ENCODE data around the gene PPARA. TPM values are rescaled to one million over a fixed set of nuclear protein-coding genes. Genes with fewer than 3 reads are reported as not detected.

Gene PPARA
- total RNA-seq, 1 donor from 2014 or later: 12.9 TPM

- no peak for ATAC-seq
Observed at GRCh38 chr22:46114518-46115387, 35.6 kb upstream of the PPARA start.

- no peak for ATAC-seq
Observed at GRCh38 chr22:46115388-46115678, 35.0 kb upstream of the PPARA start.

- no peak for ATAC-seq
Observed at GRCh38 chr22:46115755-46116490, 34.4 kb upstream of the PPARA start.

- ATAC-seq: peak; percentile 62
Observed at GRCh38 chr22:46116491-46116958, 33.8 kb upstream of the PPARA start.

- no peak for ATAC-seq
Observed at GRCh38 chr22:46117206-46118199, 32.8 kb upstream of the PPARA start.

- no peak for ATAC-seq
Observed at GRCh38 chr22:46119093-46119728, 31.1 kb upstream of the PPARA start.

- ATAC-seq: no peak
Observed at GRCh38 chr22:46119729-46120419, 30.5 kb upstream of the PPARA start.

- ATAC-seq: no peak
Observed at GRCh38 chr22:46120420-46120737, 29.9 kb upstream of the PPARA start.

- no peak for ATAC-seq
Observed at GRCh38 chr22:46121079-46121478, 29.2 kb upstream of the PPARA start.

GRCh38 chr22:46121523-46122287, 28.6 kb upstream of the PPARA start:
- ATAC-seq: no peak

- peak; percentile 6 for ATAC-seq
Observed at GRCh38 chr22:46122511-46122971, 27.8 kb upstream of the PPARA start.

- no peak for ATAC-seq
Observed at GRCh38 chr22:46122980-46123693, 27.2 kb upstream of the PPARA start.

- no peak for ATAC-seq
Observed at GRCh38 chr22:46123694-46124382, 26.5 kb upstream of the PPARA start.

GRCh38 chr22:46124383-46125144, 25.8 kb upstream of the PPARA start:
- no peak for ATAC-seq

GRCh38 chr22:46125311-46125710, 25.0 kb upstream of the PPARA start:
- no peak for ATAC-seq

- peak; percentile 74 for ATAC-seq
Observed at GRCh38 chr22:46125816-46126765, 24.2 kb upstream of the PPARA start.

GRCh38 chr22:46126853-46127385, 23.4 kb upstream of the PPARA start:
- no peak for ATAC-seq
